Colon (tissue), 2 donors: ENCODE results near the gene LCOR.
"Not testable (repeated sequence)": the region's sequence is repeated elsewhere in the genome, so short reads cannot be mapped to it uniquely, and the experiment has no call there.

Experiments used
- FAIRE-seq: peaks from 2 replicates; lab custom pipeline; 2012; peaks lifted over from hg19 to GRCh38; lab: Jason Lieb, UNC
- donor health status: control.
- donor health status: control.

The LCOR gene

DNA sequence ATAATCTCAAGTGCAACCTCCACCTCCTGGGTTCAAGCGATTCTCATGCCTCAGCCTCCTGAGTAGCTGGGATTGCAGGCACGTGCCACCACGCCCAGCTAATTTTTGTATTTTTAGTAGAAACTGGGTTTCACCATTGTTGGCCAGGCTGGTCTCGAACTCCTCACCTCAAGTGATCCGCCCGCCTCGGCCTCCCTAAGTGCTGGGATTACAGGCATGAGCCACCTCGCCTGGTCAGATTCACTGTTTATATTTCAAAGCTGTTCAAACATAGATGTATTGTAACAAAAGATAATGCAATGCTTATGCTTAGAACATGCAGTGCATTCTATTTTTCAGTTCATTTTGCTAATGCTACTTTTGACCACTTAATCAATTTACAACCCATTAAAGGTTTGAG, 111.1 kb downstream of the LCOR start:
- not testable (repeated sequence) for FAIRE-seq

- FAIRE-seq: no peak
Measured at GRCh38 chr10:96947036-96947435, 114.9 kb downstream of the LCOR start.

- no peak for FAIRE-seq
Measured at GRCh38 chr10:96949039-96949683, 117.1 kb downstream of the LCOR start.

GRCh38 chr10:96951954-96952353, 119.9 kb downstream of the LCOR start:
- no peak for FAIRE-seq

DNA sequence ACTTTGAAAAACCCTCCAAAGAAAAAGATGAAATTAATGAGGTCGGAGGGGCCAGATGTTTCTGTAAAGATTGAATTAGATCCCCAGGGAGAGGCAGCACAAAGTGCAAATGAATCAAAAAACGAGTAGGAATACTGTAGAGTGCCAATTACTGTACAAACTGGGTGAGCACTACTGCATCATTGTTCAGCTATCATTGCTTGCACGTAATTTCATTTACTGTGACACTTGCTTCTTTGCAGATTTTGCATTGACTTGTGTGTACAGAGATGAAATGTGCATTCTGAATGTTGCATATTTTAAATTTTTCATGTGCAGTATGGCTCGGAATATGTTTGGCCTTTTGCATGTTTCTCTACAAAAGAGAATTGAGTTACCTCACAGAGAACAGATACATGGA, 123.7 kb downstream of the LCOR start:
- no peak for FAIRE-seq

GRCh38 chr10:96958071-96958470, 126.0 kb downstream of the LCOR start:
- FAIRE-seq: no peak

DNA sequence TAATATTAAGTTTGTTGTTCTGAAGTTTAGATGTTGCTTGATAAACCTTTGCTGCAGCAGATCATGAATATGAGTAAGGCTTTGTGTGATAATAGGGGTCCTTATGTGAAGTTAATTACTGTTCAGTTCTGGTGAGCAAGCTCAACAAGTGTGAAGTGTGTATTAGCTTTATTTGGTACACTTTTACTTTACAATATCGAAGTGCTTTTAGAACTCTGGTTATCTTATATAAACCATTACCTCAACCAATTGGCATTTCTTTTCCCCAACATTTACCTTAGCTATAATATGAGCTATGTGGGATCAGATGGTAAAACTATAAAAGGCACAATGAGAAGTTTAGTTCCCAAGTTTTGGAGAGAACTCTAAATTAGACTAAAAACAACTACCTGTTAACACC, 127.6 kb downstream of the LCOR start:
- FAIRE-seq: no peak

DNA sequence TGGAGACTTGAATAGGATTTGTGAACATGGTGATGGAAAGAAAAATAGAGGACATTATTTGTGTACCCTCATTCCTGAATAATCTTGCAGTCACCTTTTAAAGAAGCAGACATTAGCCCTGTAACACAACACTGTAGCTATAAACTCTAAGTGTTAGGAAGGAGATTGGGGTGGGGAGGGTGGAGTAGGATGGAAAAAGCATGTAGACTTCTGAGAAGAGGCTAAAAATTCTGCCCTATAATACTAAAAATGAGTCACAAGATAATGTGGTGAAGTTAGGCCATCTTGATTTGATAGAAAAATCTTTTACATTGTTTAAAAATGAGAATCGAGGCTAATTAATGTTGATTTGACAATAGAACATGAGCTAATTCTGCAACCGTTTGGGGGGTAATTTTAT, 128.8 kb downstream of the LCOR start:
- FAIRE-seq: no peak

- no peak for FAIRE-seq
Measured at GRCh38 chr10:96964131-96964530, 132.0 kb downstream of the LCOR start.

DNA sequence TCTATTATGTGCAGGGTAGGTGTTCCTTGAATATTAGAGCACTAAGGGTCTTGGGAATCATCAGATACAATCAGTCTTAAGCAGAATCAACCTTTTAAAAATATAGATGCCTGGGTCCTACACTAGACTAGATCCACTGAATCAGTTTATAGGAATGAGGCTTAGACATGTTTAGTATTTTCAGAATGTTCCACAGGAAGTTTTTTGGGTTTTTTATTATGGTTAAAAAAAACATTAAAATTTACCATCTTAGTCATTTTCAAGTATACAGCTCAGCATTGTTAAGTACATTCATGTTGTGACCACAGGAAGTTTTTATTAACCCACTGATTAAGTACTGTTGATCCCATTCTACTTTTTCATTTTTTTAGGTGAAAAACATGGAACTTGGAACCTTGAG, 135.7 kb downstream of the LCOR start:
- no peak for FAIRE-seq

- no peak for FAIRE-seq
Measured at GRCh38 chr10:96968682-96969423, 136.8 kb downstream of the LCOR start.

DNA sequence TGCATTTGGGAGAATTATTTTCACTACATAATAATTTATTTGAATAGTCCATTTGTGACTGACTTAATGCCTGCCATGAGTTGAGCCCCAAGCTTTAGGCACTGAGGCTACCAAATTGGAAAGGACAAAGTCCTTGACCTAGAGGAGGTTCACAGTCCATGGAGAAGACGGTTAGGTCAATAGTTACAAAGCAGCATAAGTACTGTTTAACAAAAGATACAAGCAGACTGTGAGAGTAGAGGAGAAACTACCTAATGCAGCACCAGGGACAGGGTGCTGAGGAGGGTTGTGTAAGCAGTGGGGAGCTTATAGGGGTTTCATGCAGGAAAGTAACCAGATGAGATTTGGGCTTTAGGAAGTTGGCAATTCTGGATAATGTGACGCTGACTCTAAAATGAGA, 139.2 kb downstream of the LCOR start:
- FAIRE-seq: no peak

DNA sequence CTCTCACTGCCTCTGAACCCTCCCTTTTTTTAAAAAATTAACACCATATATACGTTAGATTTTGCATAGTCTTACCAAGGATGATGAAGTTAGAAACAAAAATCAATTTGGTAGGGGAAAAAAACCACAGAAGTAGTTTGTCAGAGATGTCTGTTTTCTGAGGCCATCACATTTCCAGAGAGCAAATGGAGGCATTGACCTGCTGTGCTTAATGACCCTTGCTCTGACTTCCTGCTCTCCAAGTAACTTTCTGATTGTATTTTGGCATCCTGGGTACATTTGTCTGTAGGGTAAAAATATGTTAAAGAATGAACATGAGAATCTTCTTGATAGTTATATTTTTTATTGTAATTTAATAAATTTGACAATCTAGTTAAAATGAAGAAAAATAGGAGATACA, 140.2 kb downstream of the LCOR start:
- FAIRE-seq: no peak

DNA sequence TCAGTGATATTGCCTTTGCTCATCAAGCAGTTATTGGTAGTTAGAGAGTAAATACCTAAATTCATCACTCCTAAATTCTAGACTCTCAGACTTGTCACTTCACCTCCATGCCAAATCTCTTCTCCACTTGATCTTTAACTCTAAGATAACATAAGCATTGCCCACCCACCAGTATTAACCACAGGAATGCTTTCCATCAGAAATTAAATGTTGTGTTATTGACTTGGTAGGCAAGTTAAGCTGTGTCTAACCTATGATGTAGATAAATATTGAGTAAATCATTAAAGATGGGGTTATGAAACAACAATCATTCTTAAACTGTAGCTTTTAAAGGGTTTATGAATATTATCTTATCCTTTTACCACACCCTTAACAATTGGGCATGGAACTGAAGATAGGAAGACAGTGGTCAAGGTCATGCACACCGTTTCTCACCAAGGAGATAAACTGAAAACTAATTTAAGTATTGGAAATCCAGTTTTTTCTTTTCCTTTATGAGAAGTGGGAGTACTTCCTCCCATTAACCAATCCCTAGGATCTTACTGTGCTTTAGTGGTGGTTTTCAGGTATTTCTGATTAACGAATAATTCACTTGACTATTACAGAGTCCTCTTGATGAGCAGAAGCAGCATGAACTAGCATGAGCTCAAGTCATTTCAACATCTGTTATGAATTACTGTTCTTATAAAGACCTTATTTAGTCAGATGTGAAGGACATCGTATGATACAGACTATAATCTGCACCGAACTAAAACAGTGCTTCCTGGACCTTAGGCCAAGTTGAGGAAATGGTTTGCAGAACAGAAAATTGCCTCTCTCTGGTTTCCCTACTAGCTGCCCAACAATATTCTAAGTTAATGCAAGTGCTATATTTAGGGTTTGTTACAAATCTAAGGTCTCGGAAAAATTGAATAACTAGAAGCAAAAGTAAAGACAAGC, 142.0 kb downstream of the LCOR start:
- FAIRE-seq: no peak

- no peak for FAIRE-seq
Measured at GRCh38 chr10:96975136-96975535, 143.0 kb downstream of the LCOR start.

GRCh38 chr10:96978621-96979154, 146.6 kb downstream of the LCOR start:
- FAIRE-seq: no peak

DNA sequence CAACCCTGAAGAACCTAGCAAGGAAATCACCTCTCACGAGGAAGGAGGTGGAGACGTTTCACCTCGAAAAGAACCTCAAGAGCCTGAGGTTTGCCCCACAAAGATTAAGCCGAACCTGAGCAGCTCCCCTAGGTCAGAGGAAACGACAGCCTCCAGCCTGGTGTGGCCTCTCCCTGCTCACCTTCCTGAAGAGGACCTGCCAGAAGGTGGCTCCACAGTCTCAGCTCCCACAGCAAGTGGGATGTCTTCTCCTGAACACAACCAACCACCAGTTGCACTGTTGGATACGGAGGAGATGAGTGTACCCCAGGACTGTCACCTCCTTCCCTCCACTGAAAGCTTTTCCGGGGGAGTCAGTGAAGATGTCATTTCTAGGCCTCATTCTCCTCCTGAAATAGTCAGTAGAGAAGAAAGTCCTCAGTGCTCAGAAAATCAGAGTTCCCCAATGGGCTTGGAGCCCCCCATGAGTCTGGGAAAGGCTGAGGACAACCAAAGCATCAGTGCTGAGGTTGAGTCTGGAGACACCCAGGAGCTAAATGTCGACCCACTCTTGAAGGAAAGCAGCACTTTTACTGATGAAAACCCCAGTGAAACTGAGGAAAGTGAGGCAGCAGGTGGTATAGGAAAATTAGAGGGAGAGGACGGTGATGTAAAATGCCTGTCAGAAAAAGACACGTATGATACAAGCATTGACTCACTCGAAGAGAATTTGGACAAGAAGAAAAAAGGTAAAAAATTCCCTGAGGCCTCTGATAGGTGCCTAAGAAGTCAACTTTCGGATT, 150.2 kb downstream of the LCOR start:
- FAIRE-seq: no peak

- no peak for FAIRE-seq
Measured at GRCh38 chr10:96984541-96985131, 152.5 kb downstream of the LCOR start.

- no peak for FAIRE-seq
Measured at GRCh38 chr10:96986200-96986856, 154.2 kb downstream of the LCOR start.

DNA sequence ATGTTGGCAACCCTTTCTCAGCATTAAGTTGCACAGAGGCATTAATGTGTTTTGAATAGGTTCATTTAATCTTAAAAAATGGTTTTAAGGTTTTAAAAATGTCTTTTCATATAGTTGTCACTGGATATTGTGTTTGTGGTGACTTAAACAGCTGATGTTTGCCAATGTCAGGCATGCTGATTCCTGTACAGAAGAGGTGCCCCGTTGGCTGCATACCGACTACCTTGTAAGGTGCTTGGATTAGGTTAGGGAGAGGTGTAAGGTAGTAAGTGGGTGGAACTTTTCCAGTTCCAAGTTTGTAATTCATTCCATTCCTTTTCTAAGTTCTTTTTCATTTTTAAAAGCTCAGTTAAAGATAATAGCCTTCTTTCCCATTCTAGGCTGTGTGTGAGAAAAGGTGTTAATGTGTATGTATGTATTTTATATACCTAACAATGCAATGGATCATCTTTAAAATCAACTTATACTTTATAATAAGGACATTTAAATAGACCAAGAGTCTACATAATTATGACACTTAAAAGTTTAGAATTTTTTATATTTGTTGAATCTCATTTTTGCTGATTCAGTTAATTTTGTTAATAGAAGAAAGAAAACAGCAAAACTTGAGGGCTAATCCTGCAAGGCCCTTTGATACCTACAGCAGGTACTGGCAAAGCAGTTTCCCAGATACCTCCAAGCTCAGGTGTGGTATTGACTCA, 155.2 kb downstream of the LCOR start:
- FAIRE-seq: no peak
